Measurements from ENCODE around the gene PAEP. TPM values are rescaled to one million over a fixed set of nuclear protein-coding genes. Genes with fewer than 3 reads are reported as not detected.
"Not testable (repeated sequence)": the region's sequence is repeated elsewhere in the genome, so short reads cannot be mapped to it uniquely, and the experiment has no call there.

PAEP gene
- total and polyA plus RNA-seq, 9 donors, result 0.41 to 8.8 (median 1.2) TPM; not detected in 2

- H3K4me1 ChIP-seq (ENCODE audit: insufficient read depth), result no peaks in the 10 kb centered on the region
- H3K27ac ChIP-seq, result no peak overlapping the region
- H3K27me3 ChIP-seq, result no peaks in the 10 kb centered on the region
- H3K4me3 ChIP-seq, result no peak overlapping the region
- H3K9me3 ChIP-seq, result no peaks in the 10 kb centered on the region
- WGBS, 3 donors, result 61 to 69% (median 67%) methylated on average over 9 to 11 of the region's 11 CpGs
- peak in 1 of 5 donors; percentile 4 for DNase-seq
- no peak for TF ChIP-seq CTCF (IDR thresholded peaks at IDR 0.05)
- TF ChIP-seq POLR2A (IDR thresholded peaks at IDR 0.05), result no peak
- no peak for TF ChIP-seq EP300 (IDR thresholded peaks at IDR 0.05)
- no peaks in the 10 kb centered on the region for H3K36me3 ChIP-seq
- intact Hi-C loops (cut with DNase I), result no loop called here
Measured at GRCh38 chr9:135526089-135526729, 35.3 kb upstream of the PAEP start.

GRCh38 chr9:135526730-135527571, 34.6 kb upstream of the PAEP start:
- Histone ChIP-seq H3K27ac (no peak overlapping the region), H3K36me3 (no peaks in the 10 kb centered on the region), H3K4me1 (ENCODE audit: insufficient read depth) (no peaks in the 10 kb centered on the region), H3K4me3 (no peak overlapping the region), H3K9me3 (no peaks in the 10 kb centered on the region), H3K27me3 (no peaks in the 10 kb centered on the region)
- 72 to 73% (median 73%) methylated on average over 25 to 30 of the region's 30 CpGs for WGBS, 3 donors
- DNase-seq, result peak in 1 of 5 donors; percentile 7
- intact Hi-C loops (cut with DNase I), result no loop called here
- TF ChIP-seq POLR2A (IDR thresholded peaks at IDR 0.05), result no peak
- no peak for TF ChIP-seq EP300 (IDR thresholded peaks at IDR 0.05)
- TF ChIP-seq CTCF (IDR thresholded peaks at IDR 0.05), result no peak

GRCh38 chr9:135528842-135529435, 32.6 kb upstream of the PAEP start:
- H3K27ac ChIP-seq; H3K36me3 ChIP-seq; H3K4me3 ChIP-seq; H3K4me1 ChIP-seq (ENCODE audit: insufficient read depth); intact Hi-C loops (cut with DNase I); H3K27me3 ChIP-seq; H3K9me3 ChIP-seq: not testable (repeated sequence)
- peak in 1 of 5 donors; percentile 1 for DNase-seq
- WGBS, 3 donors, result 93 to 97% (median 94%) methylated on average over 10 of the region's 10 CpGs

- Histone ChIP-seq H3K27me3 (no peaks in the 10 kb centered on the region), H3K4me3 (no peak overlapping the region), H3K27ac (no peak overlapping the region), H3K4me1 (ENCODE audit: insufficient read depth) (no peaks in the 10 kb centered on the region), H3K36me3 (no peaks in the 10 kb centered on the region), H3K9me3 (no peaks in the 10 kb centered on the region)
- DNase-seq, result peak in 1 of 5 donors; percentile 3
- TF ChIP-seq CTCF (IDR thresholded peaks at IDR 0.05) (no peak), EP300 (IDR thresholded peaks at IDR 0.05) (no peak), POLR2A (IDR thresholded peaks at IDR 0.05) (no peak)
- 74 to 79% (median 74%) methylated on average over 5 of the region's 5 CpGs for WGBS, 3 donors
- intact Hi-C loops (cut with DNase I), result loop anchor here in 1 of 4 donors (10.0 kb wide), 1 partner anchor 1055 kb away; no protein-coding TSS in a partner anchor
Measured at GRCh38 chr9:135530146-135530545, 31.4 kb upstream of the PAEP start.

Measured in ovary (tissue), 9 donors.